Calu3 (cell line): ENCODE measurements around the gene SLC8A2. TPM values are rescaled to one million over a fixed set of nuclear protein-coding genes. Genes with fewer than 3 reads are reported as not detected.

Experiments used
- BruUV-seq: library from RNA; stranded (reverse); fragments of 400-500 nt; replicated peaks from 2 replicates; lab custom pipeline; 2021; lab: Mats Ljungman, UMichigan
- CTCF ChIA-PET: fragments of 300-600 bp; sonication (Branson Sonifier 250); formaldehyde crosslinking; loops from one replicate; lab custom pipeline; 2022; ENCODE audit warnings: antibody characterized with exemption; lab: Charles Lee
- DNase-seq: peaks from one replicate; pipeline ENCODE4 v3.0.0; 2022
- H3K27ac Mint-ChIP-seq: one replicate; pipeline ENCODE4 v1.8.0; 2022; ENCODE audit warnings: mixed read lengths; ENCODE audit not compliant: unreplicated experiment
- H3K27me3 Mint-ChIP-seq: one replicate; pipeline ENCODE4 v1.8.0; 2022; ENCODE audit warnings: mixed read lengths; ENCODE audit not compliant: unreplicated experiment
- H3K36me3 Mint-ChIP-seq: one replicate; pipeline ENCODE4 v1.8.0; 2022; ENCODE audit warnings: mild to moderate bottlenecking, moderate library complexity, mixed read lengths; ENCODE audit not compliant: insufficient read depth, unreplicated experiment
- H3K4me1 Mint-ChIP-seq: one replicate; pipeline ENCODE4 v1.8.0; 2022; ENCODE audit warnings: mild to moderate bottlenecking, low read depth, mixed read lengths; ENCODE audit not compliant: unreplicated experiment
- H3K4me3 Mint-ChIP-seq: one replicate; pipeline ENCODE4 v1.8.0; 2022; ENCODE audit warnings: mild to moderate bottlenecking, low read depth, moderate library complexity, mixed read lengths; ENCODE audit not compliant: unreplicated experiment
- H3K9me3 Mint-ChIP-seq: one replicate; pipeline ENCODE4 v1.8.0; 2022; ENCODE audit warnings: low read depth, mixed read lengths; ENCODE audit not compliant: unreplicated experiment
- CTCF ChIP-seq: fragments of 200-600 bp; IDR thresholded peaks from one replicate; pipeline ENCODE4 v1.8.0; 2022; ENCODE audit warnings: antibody characterized with exemption; ENCODE audit not compliant: unreplicated experiment
- intact Hi-C: fragments of 100-400 bp; cut with micrococcal nuclease; formaldehyde crosslinking; loops from one replicate; pipeline ENCODE4 v1.10.0; 2022; ENCODE audit not compliant: unreplicated experiment
- total RNA-seq: library from RNA; stranded (reverse); gene quantifications from 2 replicates; pipeline ENCODE4 v1.2.3, GENCODE V29; 2022

The SLC8A2 gene
- total RNA-seq, 1 experiment from 2014 or later = 0.33 TPM

DNA sequence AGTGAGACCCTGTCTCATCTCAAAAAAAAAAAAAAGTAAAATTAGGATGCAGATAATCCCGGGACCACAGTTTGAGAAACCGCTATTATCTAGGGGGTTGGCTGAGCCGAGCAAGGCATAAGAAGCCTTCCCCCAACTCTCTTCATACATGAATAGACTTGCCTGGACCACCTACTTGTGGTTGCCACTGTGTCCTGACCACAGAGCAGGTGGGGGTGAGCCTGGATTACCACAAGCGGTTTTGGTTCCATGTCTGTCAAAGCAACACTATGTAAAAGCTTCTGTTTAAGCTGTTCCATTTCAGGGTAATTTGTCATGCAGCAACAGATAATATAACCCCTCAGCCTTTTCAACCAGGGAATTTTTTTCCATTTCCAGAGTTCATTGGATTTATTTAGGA is 46.4 kb upstream of the SLC8A2 start:
- no peak for DNase-seq
- CTCF ChIA-PET = no interaction called here
- H3K9me3 Mint-ChIP-seq = no peaks in the 10 kb centered on the region
- peaks cover 28% of the 10 kb centered on the region for H3K36me3 Mint-ChIP-seq
- peaks cover 9% of the 10 kb centered on the region for H3K4me1 Mint-ChIP-seq
- no peak for TF ChIP-seq CTCF
- BruUV-seq = no TSS peak
- H3K27me3 Mint-ChIP-seq = no peaks in the 10 kb centered on the region
- intact Hi-C loops = no loop called here
- H3K27ac Mint-ChIP-seq = no peak overlapping the region
- H3K4me3 Mint-ChIP-seq = no peak overlapping the region

- intact Hi-C loops = loop anchor here (1.0 to 5.0 kb wide), 2 partner anchors 92 to 184 kb away; partner anchors contain the start of gene BICRA
- CTCF ChIA-PET = interaction anchor here (1.0 to 1.8 kb wide), 10 partner anchors 9 to 184 kb away, joined by 3 to 10 read pairs (median 4); partner anchors contain the start of gene KPTN
- Mint-ChIP-seq H3K27me3 (no peaks in the 10 kb centered on the region), H3K27ac (peak within 1 kb of the TSS; percentile 89), H3K4me1 (peaks cover 27% of the 10 kb centered on the region), H3K9me3 (no peaks in the 10 kb centered on the region), H3K4me3 (peak within 1 kb of the TSS; percentile 98), H3K36me3 (peaks cover 45% of the 10 kb centered on the region)
- DNase-seq = peak; percentile 100
- TF ChIP-seq CTCF = peak; percentile 96
- BruUV-seq = no TSS peak
Observed at GRCh38 chr19:47514869-47515588, 43.3 kb upstream of the SLC8A2 start, which contains the start of gene NAPA. Gene NAPA, minus strand, starts transcription at chr19:47515063. Its CDS starts 123 bp downstream, at chr19:47514940.

DNA sequence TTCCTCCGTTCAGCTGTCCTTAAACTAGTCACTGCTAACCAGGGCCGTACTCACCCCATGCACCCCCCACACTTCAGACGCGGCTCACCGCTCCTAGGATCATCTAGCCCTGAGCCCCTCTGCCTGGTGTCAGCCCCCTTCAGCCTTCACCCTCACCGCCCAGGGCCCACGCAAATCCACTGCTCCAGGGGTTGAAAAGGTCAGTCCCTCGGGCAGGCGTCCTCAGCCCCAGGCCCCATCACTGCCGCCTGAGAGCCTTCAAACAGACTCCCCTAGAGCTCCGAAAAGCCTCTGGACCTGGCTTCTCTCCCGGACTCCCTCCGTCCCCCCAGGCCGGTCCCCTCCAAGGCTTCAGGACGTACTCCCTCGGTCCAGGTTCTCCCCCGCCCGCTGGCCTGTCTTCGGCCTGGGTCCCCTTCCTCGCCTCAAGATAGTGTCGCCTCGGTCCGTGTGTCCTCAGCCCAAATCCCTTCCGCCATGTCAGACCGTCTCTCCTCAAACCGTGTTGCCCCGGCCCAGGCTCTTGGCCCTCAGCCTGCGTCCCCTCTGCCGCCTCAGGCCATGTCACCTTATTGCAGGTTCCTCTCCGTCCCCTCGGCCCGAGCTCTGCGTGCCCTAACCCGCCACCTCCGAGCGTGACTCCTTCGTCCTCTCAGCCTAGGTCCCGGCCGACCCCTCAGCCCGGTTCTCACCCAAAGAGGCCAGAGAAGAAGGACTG is 42.6 kb upstream of the SLC8A2 start:
- CTCF ChIA-PET = interaction anchor here (0.7 kb wide), 1 partner anchor 126 kb away, joined by 3 read pairs; no protein-coding TSS in a partner anchor
- peak overlapping the region; percentile 89 for H3K27ac Mint-ChIP-seq
- H3K36me3 Mint-ChIP-seq = peaks cover 45% of the 10 kb centered on the region
- DNase-seq = no peak
- peak overlapping the region; percentile 98 for H3K4me3 Mint-ChIP-seq
- TF ChIP-seq CTCF = no peak
- H3K9me3 Mint-ChIP-seq = no peaks in the 10 kb centered on the region
- intact Hi-C loops = loop anchor here (5.0 kb wide), 1 partner anchor 93 kb away; the partner anchor contains the start of gene BICRA
- BruUV-seq = TSS peak; percentile 50
- H3K4me1 Mint-ChIP-seq = peaks cover 27% of the 10 kb centered on the region
- H3K27me3 Mint-ChIP-seq = no peaks in the 10 kb centered on the region

DNA sequence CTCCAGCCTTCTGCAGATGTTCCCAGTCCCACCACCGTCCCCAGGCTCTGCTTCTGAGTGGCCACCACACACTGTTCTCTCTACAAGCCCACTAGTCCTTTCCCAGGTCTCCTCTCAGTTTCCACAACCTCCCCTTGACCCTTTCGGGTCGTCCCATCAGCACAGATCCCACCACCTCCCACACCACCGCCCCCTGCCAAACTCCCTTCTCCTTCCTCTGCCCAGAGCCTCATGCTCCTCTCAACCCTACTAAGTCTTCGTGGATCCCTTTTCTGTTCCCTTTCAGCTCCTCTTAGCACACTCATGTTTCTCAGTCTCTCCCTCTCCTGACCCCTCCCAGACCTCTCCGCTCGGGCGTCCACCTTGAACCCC is 41.2 kb upstream of the SLC8A2 start:
- Mint-ChIP-seq H3K4me1 (peaks cover 27% of the 10 kb centered on the region), H3K27ac (peak overlapping the region; percentile 89), H3K9me3 (no peaks in the 10 kb centered on the region), H3K27me3 (no peaks in the 10 kb centered on the region), H3K36me3 (peaks cover 45% of the 10 kb centered on the region), H3K4me3 (peak overlapping the region; percentile 98)
- BruUV-seq = TSS peak; percentile 51
- DNase-seq = no peak
- intact Hi-C loops = loop anchor here (5.0 kb wide), 1 partner anchor 94 kb away; the partner anchor contains the start of gene BICRA
- no peak for TF ChIP-seq CTCF
- CTCF ChIA-PET = interaction anchor here (0.7 to 0.9 kb wide), 2 partner anchors 11 to 28 kb away, joined by 3 to 4 read pairs; no protein-coding TSS in a partner anchor
